HG03558 (cell line): ENCODE results near the gene TSPEAR.

Experiments
- ATAC-seq: cut with Tn5 transposase; IDR thresholded peaks from one replicate; pipeline ENCODE4 v1.9.1; 2021; ENCODE audit warnings: moderate number of reproducible peaks; ENCODE audit not compliant: unreplicated experiment; ENCODE audit errors: extremely low read depth

The TSPEAR gene

GRCh38 chr21:44448651-44449131 lies 262.7 kb downstream of the TSPEAR start:
- ATAC-seq, result no peak
